Pons (tissue), 1 donor: ENCODE results near the gene CLIC4.
"Not testable (repeated sequence)": the region's sequence is repeated elsewhere in the genome, so short reads cannot be mapped to it uniquely, and the experiment has no call there.

Experiments used
- DNase-seq: peaks from one replicate; pipeline ENCODE4 v3.0.0-alpha.2; 2016; ENCODE audit warnings: low spot score

Gene CLIC4

DNA sequence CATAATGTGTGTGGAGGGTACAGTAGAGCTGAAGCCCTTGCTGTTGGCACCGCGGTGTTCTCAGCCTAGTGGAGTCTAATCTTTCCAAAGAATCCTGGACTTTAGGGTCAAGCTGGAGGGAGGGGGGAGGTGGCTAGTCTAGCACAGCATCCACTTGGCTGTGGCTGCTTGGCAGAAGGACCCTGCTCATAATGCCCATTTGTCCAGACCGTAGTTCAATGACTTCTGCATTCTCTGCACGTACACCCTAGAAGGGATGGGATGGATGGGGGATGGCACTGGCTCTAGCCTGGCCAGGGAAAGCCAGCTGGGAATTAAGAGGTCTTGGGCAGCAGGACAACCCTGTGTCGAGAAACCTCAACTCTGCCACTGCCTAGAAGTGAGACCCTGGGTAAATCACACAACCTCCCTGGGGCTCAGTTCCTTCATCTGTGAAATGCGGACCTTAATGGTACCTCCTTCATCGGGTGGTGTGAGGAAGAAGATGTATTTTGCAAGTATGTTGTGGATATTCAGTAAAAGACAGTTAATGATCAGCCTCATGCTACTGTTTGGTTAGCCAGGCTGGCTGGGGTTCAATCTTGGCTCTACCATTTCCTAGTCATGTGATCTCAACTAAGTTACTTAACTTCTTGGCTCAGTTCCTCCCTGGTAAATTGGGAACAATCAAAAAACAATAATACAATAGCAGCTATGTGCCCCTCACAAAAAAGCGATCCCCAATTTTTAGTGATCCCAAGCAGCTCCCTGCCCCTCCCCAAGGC is 27.2 kb upstream of the CLIC4 start:
- peak; percentile 99 for DNase-seq

DNA sequence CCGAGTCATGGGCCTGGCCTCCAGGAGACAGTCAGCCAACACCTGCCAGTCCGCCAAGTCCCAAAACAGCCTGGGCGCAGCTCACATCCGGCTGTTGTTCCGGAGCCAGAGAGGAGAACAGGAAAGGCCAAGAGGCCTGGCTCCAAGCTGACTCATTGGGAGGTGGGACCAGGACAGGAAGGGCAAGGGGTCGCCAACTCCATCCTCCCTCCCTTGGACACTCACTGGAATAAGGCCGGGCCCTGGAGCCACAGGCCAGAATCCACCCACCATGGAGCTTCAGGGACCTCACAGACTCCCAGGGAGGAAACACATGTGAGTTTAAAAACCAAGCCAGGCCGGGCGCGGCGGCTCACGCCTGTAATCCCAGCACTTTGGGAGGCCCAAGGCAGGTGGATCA is 25.1 kb upstream of the CLIC4 start:
- peak; percentile 43 for DNase-seq

- DNase-seq: no peak
Observed at GRCh38 chr1:24721533-24721932, 23.7 kb upstream of the CLIC4 start.

DNA sequence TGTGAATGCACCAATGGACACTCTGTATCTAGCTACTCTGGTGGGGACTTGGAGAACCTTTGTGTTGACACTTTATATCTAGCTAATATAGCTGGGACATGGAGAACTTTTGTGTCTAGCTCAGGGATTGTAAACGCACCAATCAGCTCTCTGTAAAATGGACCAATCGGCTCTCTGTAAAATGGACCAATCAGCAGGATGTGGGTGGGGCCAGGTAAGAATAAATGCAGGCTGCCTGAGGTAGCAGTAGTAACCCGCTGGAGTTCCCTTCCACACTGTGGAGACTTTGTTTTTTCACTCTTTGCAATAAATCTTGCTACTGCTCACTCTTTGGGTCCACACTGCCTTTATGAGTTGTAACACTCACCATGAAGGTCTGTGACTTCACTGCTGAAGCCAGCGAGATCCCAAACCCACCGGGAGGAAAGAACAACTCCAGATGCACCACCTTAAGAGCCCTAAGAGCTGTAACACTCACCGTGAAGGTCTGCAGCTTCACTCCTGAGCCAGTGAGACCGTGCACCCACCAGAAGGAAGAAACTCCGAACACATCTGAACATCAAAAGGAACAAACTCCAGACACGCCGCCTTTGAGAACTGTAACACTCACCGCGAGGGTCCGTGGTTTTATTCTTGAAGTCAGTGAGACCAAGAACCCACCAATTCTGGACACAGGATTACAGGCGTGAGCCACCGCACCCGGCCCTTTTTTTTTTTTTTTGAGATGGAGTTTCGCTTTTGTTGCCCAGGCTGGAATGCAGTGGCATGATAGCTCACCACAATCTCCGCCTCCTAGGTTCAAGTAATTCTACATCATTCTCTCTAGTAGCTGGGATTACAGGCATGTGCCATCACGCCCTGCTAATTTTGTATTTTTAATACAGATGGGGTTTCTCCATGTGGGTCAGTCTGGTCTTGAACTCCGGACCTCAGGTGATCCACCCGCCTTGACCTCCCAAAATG is 22.9 kb upstream of the CLIC4 start:
- DNase-seq: not testable (repeated sequence)

DNA sequence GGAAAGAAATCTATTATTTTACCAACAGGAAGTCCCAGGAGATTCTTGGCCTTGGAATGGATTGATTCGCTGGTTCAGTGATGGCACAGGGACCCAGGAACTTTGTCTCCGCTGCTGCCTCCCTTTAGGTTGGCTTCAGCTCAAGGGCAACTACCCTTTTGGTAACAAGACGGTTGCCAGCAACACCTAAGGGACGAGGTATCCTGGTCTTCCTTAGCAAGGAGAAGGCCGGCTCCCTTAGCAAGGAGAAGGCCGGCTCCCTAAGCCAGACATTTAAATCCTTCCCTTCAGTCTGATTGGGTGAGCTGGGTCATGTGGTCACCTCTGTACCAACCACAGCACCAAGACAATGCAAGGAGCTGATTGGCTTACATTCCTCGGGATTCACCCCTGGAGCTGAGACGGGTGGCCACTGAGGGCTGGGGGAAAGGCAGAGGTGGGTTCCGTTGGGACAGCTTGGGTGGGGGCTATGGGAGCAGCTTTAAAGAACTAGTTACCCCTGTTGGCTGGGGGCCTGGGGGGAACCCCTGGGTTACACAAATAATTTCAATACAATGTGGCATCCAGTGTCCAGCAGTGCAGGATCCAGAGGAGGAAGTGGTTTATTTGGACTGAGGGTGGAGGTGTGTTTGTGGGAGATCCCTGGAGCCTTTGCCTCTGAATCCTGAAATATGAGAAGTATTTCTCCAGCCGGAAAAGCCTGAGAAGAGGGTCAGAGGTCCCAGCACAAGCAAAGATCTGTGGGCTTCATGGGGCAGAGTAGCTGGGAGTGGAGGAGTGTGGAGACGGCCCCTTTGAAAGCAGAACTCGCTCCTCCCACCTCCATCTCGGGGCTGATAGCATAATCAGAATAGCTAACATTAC is 20.7 kb upstream of the CLIC4 start:
- DNase-seq: no peak

DNA sequence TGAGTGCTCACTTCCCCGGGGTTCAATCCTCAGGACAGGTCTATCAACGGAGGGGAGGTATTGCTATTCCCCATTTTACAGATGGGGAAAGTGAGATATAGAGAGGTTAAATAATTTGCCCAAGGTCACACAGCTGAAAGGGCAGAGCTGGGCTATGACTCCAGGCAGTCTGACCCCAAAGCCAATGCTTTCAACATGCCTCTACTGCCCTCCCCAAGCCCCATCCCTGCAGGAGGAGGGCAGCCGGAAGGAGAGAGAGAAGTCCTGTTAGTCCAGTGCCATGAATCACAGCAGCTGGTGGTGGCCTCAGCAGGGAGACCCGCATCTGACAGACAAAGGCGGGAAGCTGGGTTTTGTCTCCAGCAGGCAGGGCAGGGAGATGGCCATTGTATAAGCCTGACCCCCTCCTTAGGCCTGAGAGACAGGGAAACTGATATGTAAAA is 20.0 kb upstream of the CLIC4 start:
- DNase-seq: no peak

GRCh38 chr1:24726741-24727140 is 18.5 kb upstream of the CLIC4 start:
- DNase-seq: no peak

- DNase-seq: peak; percentile 81
Observed at GRCh38 chr1:24727501-24728216, 17.6 kb upstream of the CLIC4 start.

DNA sequence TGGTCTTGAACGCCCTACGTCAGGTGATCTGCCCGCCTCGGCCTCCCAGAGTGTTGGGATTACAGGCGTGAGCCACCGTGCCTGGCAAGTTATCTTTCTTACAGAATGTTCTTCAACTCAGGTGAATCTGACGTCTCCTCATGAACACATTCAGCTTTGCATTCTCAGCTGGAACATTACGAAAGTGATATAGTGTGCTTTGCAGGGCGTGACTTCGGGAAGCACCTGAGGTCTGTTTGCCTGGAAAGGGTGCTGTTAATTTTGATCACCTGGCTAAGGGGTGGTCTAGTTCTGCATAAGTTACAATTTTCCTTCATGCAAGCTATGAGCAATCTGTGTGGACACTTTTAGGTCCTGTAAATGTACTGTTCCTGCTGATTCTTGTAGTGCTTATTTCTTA is 16.3 kb upstream of the CLIC4 start:
- DNase-seq: no peak

DNA sequence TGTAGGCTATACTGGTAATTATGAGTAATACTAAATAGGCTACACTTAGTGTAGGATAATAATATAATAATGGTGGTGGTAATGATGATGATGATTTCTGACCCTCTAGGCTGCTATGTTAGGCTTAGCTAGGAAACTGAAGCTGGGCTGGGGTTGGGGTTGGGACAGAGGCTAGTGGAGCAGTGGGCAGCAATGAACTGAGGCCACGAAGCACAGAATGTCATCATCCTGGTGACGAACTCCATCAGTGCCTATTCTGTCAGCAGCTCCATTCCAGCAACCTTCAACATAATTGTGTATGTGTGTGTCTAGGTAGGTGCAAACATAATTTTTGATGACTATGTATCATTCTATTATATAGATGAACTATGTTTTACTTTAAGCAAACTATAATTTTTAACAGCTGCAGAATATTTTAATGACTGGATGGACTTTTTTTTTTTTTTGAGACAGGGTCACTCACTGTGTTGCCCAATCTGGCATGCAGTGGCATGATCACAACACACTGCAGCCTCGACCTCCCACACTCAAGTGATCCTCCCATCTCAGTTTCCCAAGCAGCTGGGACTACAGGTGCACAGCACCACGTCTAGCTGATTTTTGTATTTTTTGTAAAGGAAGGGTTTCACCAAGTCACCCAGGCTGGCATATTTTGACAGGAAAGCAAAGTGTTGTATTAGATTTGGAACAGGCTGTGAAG is 12.9 kb upstream of the CLIC4 start:
- DNase-seq: no peak

GRCh38 chr1:24733342-24733741 is 11.9 kb upstream of the CLIC4 start:
- peak; percentile 48 for DNase-seq

DNA sequence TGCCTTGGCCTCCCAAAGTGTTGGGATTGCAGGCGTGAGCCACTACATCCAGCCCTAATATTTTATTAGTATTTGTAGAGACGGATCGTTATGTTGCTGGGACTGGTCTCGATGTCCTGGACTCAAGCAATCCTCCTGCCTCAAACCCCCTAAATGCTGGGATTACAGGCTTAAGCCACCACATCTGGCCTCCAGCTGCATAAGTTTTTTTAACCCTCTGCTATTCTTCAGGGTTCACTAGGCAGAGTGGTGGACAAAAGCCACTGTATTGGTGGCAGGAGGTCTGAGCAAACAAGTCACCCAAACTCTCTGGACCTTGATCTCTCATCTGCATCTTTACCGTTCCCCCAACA is 10.1 kb upstream of the CLIC4 start:
- DNase-seq: no peak

- no peak for DNase-seq
Observed at GRCh38 chr1:24735509-24736375, 9.5 kb upstream of the CLIC4 start.

GRCh38 chr1:24737368-24738117 is 7.7 kb upstream of the CLIC4 start:
- DNase-seq: no peak

DNA sequence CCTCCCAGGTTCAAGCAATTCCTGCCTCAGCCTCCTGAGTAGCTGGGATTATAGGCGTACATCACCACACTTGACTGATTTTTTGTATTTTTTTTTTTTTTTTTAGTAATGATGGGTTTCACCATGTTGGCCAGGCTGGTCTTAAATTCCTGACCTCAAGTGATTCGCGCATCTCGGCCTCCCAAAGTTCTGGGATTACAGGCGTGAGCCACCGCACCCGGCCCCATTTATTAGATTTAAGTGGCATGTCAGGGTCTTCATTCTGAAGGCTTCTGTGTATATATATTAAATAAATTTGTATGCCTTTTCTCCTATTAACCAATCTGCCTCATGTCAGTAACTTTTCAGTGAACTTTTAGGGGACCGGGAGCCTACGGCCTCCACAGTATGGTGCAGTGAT is 6.0 kb upstream of the CLIC4 start:
- no peak for DNase-seq

DNA sequence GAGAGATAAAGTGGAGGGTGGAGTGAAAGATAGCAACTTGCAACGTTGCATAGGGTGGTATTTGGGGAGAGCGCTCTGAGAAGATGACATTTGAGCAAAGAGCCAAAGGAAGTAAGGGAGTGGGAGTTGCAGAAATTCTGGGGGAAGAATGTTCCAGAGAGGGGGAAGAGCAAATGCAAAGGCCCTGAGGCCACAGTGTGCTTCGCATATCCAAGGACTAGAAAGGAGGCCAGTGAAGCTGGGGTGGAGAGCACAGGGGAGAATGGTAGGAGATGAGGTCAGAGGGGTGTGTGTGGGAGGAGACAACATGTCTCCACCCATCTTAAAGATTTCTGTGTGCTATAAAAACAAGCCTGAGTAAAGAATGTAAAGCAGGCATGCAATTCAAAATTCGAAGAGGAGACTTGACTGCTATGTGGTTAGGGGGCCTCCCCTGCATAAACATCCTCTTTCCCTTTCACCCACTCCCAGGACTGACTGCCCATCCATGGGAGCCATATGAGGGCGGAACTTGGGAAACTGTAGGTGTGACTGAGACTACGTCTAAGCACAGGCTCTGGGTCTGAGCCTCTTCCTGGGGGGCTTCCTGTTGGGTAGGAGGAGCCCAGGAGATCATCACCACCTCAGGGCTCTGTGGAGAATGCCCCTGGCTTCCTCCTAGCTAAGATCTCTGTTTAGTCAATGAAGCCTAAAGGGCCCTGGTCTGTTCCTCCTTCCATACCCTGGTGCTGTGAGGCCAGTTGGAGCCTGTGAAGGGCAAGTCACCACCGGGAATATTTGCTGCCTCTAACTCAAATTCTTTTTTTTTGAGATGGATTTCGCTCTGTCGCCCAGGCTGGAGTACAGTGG is 2.9 kb upstream of the CLIC4 start:
- DNase-seq: no peak

GRCh38 chr1:24743404-24744211 is 1.6 kb upstream of the CLIC4 start:
- DNase-seq: peak; percentile 81
